ENCODE data around the gene AANAT. TPM values are rescaled to one million over a fixed set of nuclear protein-coding genes. Genes with fewer than 3 reads are reported as not detected.
A peak's percentile ranks its signal among the peaks of the same experiment; 100 is the strongest.

The AANAT gene
- total RNA-seq, 6 experiments from 2014 or later, result not detected

DNA sequence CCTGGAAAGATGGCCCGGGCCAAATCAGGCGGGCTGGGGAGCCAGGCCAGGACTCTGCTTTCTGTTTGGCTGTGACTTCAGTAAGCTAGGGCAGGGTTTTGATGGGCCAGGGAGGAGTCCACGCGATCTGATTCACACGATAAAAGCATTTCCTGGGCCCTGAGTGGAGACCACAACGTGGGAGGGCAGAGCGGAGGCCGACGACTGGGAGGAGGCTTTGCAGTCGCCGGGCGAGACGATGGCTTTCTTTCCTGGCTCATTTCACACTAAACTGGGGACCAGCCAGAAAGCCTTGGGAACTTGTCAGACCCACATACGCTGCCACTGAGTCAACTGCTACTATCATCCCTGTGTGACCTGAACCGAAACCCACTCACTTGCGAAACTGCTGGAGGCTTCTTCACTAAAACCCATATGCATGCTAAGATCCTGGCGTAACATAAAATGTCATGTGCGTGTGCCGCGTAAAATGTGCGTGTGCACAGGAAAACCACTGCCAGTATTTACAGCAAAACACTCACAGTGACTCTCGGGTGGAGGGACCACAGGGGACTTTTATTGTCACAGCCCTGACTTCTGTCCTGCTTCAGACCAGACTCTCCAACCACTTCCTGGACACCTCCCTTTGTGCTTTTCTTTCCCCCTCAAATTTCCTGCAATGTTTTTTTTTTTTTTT is 48.0 kb downstream of the AANAT start:
- 52% methylated on average over 15 of the region's 22 CpGs for WGBS (ENCODE audit: insufficient coverage, low coverage, low lambda C conversion rate, missing lambda C conversion rate)
- no peak overlapping the region for H3K4me3 ChIP-seq
- intact Hi-C loops (cut with DNase I), result loop anchor here in 1 of 2 donors (5.0 kb wide), 1 partner anchor 112 kb away; no protein-coding TSS in a partner anchor

DNA sequence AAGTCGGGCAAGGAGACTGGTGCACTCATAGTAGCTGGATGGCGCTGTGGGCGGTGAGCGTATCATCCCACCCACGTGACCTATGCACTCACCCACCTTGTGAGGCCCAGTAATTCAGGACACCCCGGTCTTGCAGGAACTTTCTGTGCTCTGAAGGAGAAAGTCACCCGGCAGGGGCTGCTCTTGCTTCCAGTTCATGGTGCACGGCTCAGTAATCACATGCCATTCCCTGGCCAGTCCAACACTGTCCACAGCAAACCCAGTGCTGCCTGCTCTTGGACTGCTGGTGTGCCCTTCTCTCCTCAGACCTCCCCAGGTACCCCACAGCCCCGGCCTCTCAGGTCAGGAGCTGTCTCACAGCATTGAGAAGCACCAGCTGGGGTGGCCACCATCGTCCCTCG is 50.2 kb downstream of the AANAT start:
- 88% methylated on average over 3 of the region's 11 CpGs for WGBS (ENCODE audit: insufficient coverage, low coverage, low lambda C conversion rate, missing lambda C conversion rate)
- TF ChIP-seq, protein P1, sequence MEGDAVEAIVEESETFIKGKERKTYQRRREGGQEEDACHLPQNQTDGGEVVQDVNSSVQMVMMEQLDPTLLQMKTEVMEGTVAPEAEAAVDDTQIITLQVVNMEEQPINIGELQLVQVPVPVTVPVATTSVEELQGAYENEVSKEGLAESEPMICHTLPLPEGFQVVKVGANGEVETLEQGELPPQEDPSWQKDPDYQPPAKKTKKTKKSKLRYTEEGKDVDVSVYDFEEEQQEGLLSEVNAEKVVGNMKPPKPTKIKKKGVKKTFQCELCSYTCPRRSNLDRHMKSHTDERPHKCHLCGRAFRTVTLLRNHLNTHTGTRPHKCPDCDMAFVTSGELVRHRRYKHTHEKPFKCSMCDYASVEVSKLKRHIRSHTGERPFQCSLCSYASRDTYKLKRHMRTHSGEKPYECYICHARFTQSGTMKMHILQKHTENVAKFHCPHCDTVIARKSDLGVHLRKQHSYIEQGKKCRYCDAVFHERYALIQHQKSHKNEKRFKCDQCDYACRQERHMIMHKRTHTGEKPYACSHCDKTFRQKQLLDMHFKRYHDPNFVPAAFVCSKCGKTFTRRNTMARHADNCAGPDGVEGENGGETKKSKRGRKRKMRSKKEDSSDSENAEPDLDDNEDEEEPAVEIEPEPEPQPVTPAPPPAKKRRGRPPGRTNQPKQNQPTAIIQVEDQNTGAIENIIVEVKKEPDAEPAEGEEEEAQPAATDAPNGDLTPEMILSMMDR (IDR thresholded peaks at IDR 0.05), result no peak
- TF ChIP-seq POLR2A (IDR thresholded peaks at IDR 0.05), result no peak
- Histone ChIP-seq H3K9me3 (no peaks in the 10 kb centered on the region), H3K27me3 (no peaks in the 10 kb centered on the region), H3K27ac (no peak overlapping the region), H3K36me3 (no peaks in the 10 kb centered on the region), H3K4me3 (no peak overlapping the region), H3K4me1 (peaks cover 0 to 8% (median 0%) of the 10 kb centered on the region in 4 donors)
- DNase-seq (no peak), ATAC-seq (no peak)
- intact Hi-C loops (cut with DNase I), result loop anchor here in 1 of 2 donors (5.0 kb wide), 1 partner anchor 110 kb away; no protein-coding TSS in a partner anchor

More for the DNA sequence above, 48.0 kb downstream of the AANAT start:
- H3K36me3 ChIP-seq, result no peaks in the 10 kb centered on the region
- peak overlapping the region in 2 of 3 donors; percentile 43 to 51 for H3K27ac ChIP-seq
- H3K9me3 ChIP-seq, result no peaks in the 10 kb centered on the region
- H3K27me3 ChIP-seq, result no peaks in the 10 kb centered on the region
- DNase-seq, result no peak
- ATAC-seq, result peak; percentile 37 to 64 (median 56)
- TF ChIP-seq, protein P1 (IDR thresholded peaks at IDR 0.05), result no peak
- TF ChIP-seq POLR2A (IDR thresholded peaks at IDR 0.05), result no peak
- H3K4me1 ChIP-seq, result no peaks in the 10 kb centered on the region

DNA sequence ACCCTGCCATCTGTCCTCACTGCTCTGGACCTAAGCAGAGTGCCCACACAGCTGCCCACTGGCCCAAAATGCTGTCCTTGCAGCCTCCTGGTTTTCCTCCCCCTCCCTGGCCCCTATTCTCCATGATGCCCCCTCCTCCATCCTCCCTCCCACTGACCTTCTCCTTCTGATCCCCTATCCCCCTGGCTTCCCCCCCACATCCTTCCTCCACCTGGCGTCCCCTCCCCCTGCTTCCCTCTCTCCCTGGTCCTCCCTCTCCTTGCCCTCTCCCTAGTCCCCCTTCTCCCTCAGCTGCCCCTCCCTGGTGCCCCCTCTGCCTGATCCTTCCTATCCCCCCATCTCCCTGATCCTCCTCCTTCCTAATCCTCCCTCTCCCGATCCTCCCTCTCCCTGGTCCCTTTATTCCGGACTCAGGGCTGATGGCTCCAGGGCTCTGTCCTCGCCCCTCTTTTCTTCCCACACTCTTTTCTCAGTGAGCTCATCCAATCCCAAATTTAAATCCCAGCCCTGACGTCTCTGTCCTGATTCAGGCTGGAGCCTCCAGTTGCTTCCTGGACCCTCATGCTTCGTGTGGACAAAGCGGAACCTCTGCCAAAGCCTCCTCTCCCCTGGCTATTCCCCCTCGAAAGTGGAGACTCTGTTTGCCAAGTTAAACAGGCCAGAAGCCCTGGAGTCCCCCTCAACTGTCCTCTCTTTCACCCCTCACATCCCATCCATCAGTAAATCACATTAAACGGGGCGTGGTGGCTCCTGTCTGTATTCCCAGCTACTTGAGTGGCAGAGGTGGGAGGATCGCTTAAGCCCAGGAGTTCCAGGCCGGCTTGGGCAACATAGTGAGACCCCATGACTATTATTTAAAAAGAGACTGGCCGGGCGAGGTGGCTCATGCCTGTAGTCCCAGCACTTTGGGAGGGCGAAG is 51.9 kb downstream of the AANAT start:
- DNase-seq, result no peak
- WGBS (ENCODE audit: insufficient coverage, low coverage, low lambda C conversion rate, missing lambda C conversion rate), result 67% methylated on average over 11 of the region's 15 CpGs
- Histone ChIP-seq H3K27ac (no peak overlapping the region), H3K36me3 (no peaks in the 10 kb centered on the region), H3K9me3 (no peaks in the 10 kb centered on the region), H3K4me3 (no peak overlapping the region), H3K4me1 (peaks cover 0 to 14% (median 4%) of the 10 kb centered on the region in 4 donors), H3K27me3 (no peaks in the 10 kb centered on the region)
- intact Hi-C loops (cut with DNase I), result loop anchor here in 1 of 2 donors (5.0 kb wide), 1 partner anchor 108 kb away; no protein-coding TSS in a partner anchor
- TF ChIP-seq POLR2A (IDR thresholded peaks at IDR 0.05), result no peak
- TF ChIP-seq, protein P1 (IDR thresholded peaks at IDR 0.05), result no peak
- ATAC-seq, result no peak

Other genes starting within 250 kb of the AANAT start
- gene RNF157, start 227.1 kb upstream of the AANAT start, total RNA-seq, result 10 to 100 TPM in 2 of 6 experiments, 1 to 10 TPM in 2, under 1 TPM in 2; 0.39 to 14.5 (median 6.0) TPM
- 10 to 100 TPM in 4 of 6 experiments, 1 to 10 TPM in 2; 7.3 to 17.9 (median 14.5) TPM for gene UBALD2, start 202.3 kb upstream of the AANAT start, total RNA-seq
- gene QRICH2, start 159.3 kb upstream of the AANAT start, total RNA-seq, result 1 to 10 TPM in 4 of 6 experiments, under 1 TPM in 2; 0.43 to 2.2 (median 1.5) TPM
- 10 to 100 TPM; 39.3 to 55.6 (median 45.1) TPM for gene PRPSAP1, start 113.7 kb upstream of the AANAT start, total RNA-seq
- 1 to 10 TPM in 4 of 6 experiments, under 1 TPM in 2; 0.35 to 2.6 (median 1.5) TPM for gene SPHK1, start 83.0 kb upstream of the AANAT start, total RNA-seq
- gene UBE2O, start 14.5 kb upstream of the AANAT start, total RNA-seq, result 10 to 100 TPM in 5 of 6 experiments, 1 to 10 TPM in 1; 10.0 to 12.9 (median 12.0) TPM
- 10 to 100 TPM in 3 of 6 experiments, 1 to 10 TPM in 3; 7.1 to 18.6 (median 11.0) TPM for gene RHBDF2, start 33.8 kb downstream of the AANAT start, total RNA-seq
- 1 to 10 TPM; 1.8 to 4.1 (median 3.1) TPM for gene CYGB, start 70.1 kb downstream of the AANAT start, total RNA-seq
- gene PRCD, start 72.4 kb downstream of the AANAT start, total RNA-seq, result 1 to 10 TPM in 1 of 6 experiments, under 1 TPM in 2, not detected in 3; 0.12 to 1.3 (median 0.22) TPM
- gene ST6GALNAC2, start 118.3 kb downstream of the AANAT start, total RNA-seq, result 1 to 10 TPM in 5 of 6 experiments, under 1 TPM in 1; 0.81 to 5.0 (median 2.3) TPM
- gene ST6GALNAC1, start 176.2 kb downstream of the AANAT start, total RNA-seq, result 1 to 10 TPM in 1 of 6 experiments, under 1 TPM in 2, not detected in 3; 0.42 to 1.4 (median 0.62) TPM
- gene MXRA7, start 243.4 kb downstream of the AANAT start, total RNA-seq, result 10 to 100 TPM in 5 of 6 experiments, 1 to 10 TPM in 1; 7.7 to 25.4 (median 15.3) TPM

Measured in right lobe of liver (tissue), 6 donors.